Measurements from ENCODE around the gene PET117. TPM values are rescaled to one million over a fixed set of nuclear protein-coding genes. Genes with fewer than 3 reads are reported as not detected.

PET117 gene
- total RNA-seq, 1 donor from 2014 or later, result 10.6 TPM

GRCh38 chr20:18139832-18140231, 2.2 kb downstream of the PET117 start:
- TF ChIP-seq CTCF (IDR thresholded peaks at IDR 0.05), result no peak
- Histone ChIP-seq H3K4me1 (peaks cover 16% of the 10 kb centered on the region), H3K4me3 (no peak overlapping the region), H3K9me3 (no peaks in the 10 kb centered on the region), H3K36me3 (peaks cover 27% of the 10 kb centered on the region), H3K27ac (no peak overlapping the region), H3K27me3 (ENCODE audit: low read depth) (no peaks in the 10 kb centered on the region)
- ATAC-seq (no peak), DNase-seq (no peak)
- intact Hi-C loops (cut with DNase I), result no loop called here

- intact Hi-C loops (cut with DNase I), result no loop called here
- peaks cover 57% of the 10 kb centered on the region for H3K36me3 ChIP-seq
- H3K9me3 ChIP-seq, result no peaks in the 10 kb centered on the region
- peaks cover 2% of the 10 kb centered on the region for H3K4me1 ChIP-seq
- no peak for DNase-seq
- ATAC-seq, result no peak
- H3K27ac ChIP-seq, result no peak overlapping the region
- no peaks in the 10 kb centered on the region for H3K27me3 ChIP-seq (ENCODE audit: low read depth)
- TF ChIP-seq CTCF (IDR thresholded peaks at IDR 0.05), result no peak
- no peak overlapping the region for H3K4me3 ChIP-seq
These were observed 7.0 kb downstream of the PET117 start for GRCh38 chr20:18144541-18145099.

- ATAC-seq (no peak), DNase-seq (no peak)
- Histone ChIP-seq H3K27me3 (ENCODE audit: low read depth) (no peaks in the 10 kb centered on the region), H3K27ac (no peak overlapping the region), H3K4me1 (no peaks in the 10 kb centered on the region), H3K4me3 (no peak overlapping the region), H3K36me3 (peaks cover 71% of the 10 kb centered on the region), H3K9me3 (no peaks in the 10 kb centered on the region)
- intact Hi-C loops (cut with DNase I), result no loop called here
- TF ChIP-seq CTCF (IDR thresholded peaks at IDR 0.05), result no peak
These were observed 16.7 kb downstream of the PET117 start for GRCh38 chr20:18154342-18154741.

GRCh38 chr20:18156045-18156444, 18.4 kb downstream of the PET117 start:
- ATAC-seq (no peak), DNase-seq (no peak)
- intact Hi-C loops (cut with DNase I), result no loop called here
- H3K4me1 ChIP-seq, result no peaks in the 10 kb centered on the region
- H3K36me3 ChIP-seq, result peaks cover 71% of the 10 kb centered on the region
- H3K27me3 ChIP-seq (ENCODE audit: low read depth), result no peaks in the 10 kb centered on the region
- H3K9me3 ChIP-seq, result no peaks in the 10 kb centered on the region
- no peak overlapping the region for H3K4me3 ChIP-seq
- no peak overlapping the region for H3K27ac ChIP-seq
- TF ChIP-seq CTCF (IDR thresholded peaks at IDR 0.05), result no peak

- DNase-seq, result no peak
- no peak for TF ChIP-seq CTCF (IDR thresholded peaks at IDR 0.05)
- no peak overlapping the region for H3K4me3 ChIP-seq
- H3K27me3 ChIP-seq (ENCODE audit: low read depth), result no peaks in the 10 kb centered on the region
- intact Hi-C loops (cut with DNase I), result no loop called here
- no peak overlapping the region for H3K27ac ChIP-seq
- ATAC-seq, result no peak
- no peaks in the 10 kb centered on the region for H3K9me3 ChIP-seq
- peaks cover 72% of the 10 kb centered on the region for H3K36me3 ChIP-seq
- H3K4me1 ChIP-seq, result peaks cover 6% of the 10 kb centered on the region
These were observed 26.7 kb downstream of the PET117 start for GRCh38 chr20:18164356-18164755.

- intact Hi-C loops (cut with DNase I), result no loop called here
These were observed 27.9 kb downstream of the PET117 start for GRCh38 chr20:18165553-18165952.

More at GRCh38 chr20:18165553-18165952, 27.9 kb downstream of the PET117 start:
- Histone ChIP-seq H3K36me3 (peaks cover 70% of the 10 kb centered on the region), H3K4me3 (no peak overlapping the region), H3K9me3 (no peaks in the 10 kb centered on the region), H3K27ac (no peak overlapping the region), H3K4me1 (peaks cover 6% of the 10 kb centered on the region), H3K27me3 (ENCODE audit: low read depth) (no peaks in the 10 kb centered on the region)
- no peak for ATAC-seq
- no peak for DNase-seq
- TF ChIP-seq CTCF (IDR thresholded peaks at IDR 0.05), result no peak

Data from lower lobe of right lung (tissue), 2 donors.